Neural progenitor cell (in vitro differentiated cells): ENCODE measurements around the gene CCR2. TPM values are rescaled to one million over a fixed set of nuclear protein-coding genes. Genes with fewer than 3 reads are reported as not detected.
"Not testable (repeated sequence)": the region's sequence is repeated elsewhere in the genome, so short reads cannot be mapped to it uniquely, and the experiment has no call there.

Experiments used
- DNase-seq: peaks from one replicate; pipeline ENCODE4 v3.0.0-alpha.2; 2016; ENCODE audit warnings: low spot score
- H2AFZ ChIP-seq: fragments of 200-600 bp; sonication (generic); replicated peaks from 2 replicates; pipeline ENCODE4 v1.6.1; 2016; ENCODE audit warnings: antibody characterized with exemption
- H3F3A ChIP-seq: fragments of 200-600 bp; sonication (generic); 2 replicates; pipeline ENCODE4 v1.6.1; 2016; ENCODE audit warnings: antibody characterized with exemption, low read depth
- H3K27ac ChIP-seq: fragments of 200-600 bp; sonication (generic); 2 replicates; pipeline ENCODE4 v1.5.1; 2016; ENCODE audit warnings: mild to moderate bottlenecking
- H3K27me3 ChIP-seq: fragments of 200-600 bp; sonication (generic); 2 replicates; pipeline ENCODE4 v1.6.1; 2016; ENCODE audit warnings: mild to moderate bottlenecking, moderate library complexity
- H3K36me3 ChIP-seq: fragments of 200-600 bp; sonication (generic); 2 replicates; pipeline ENCODE4 v1.5.1; 2016
- H3K4me1 ChIP-seq: fragments of 200-600 bp; sonication (generic); 2 replicates; pipeline ENCODE4 v1.6.1; 2016; ENCODE audit warnings: mixed run types
- H3K4me2 ChIP-seq: fragments of 200-600 bp; sonication (generic); 2 replicates; pipeline ENCODE4 v1.6.1; 2016
- H3K4me3 ChIP-seq: fragments of 200-600 bp; sonication (generic); 2 replicates; pipeline ENCODE4 v1.5.1; 2016
- H3K79me2 ChIP-seq: fragments of 200-600 bp; sonication (generic); 2 replicates; pipeline ENCODE4 v1.6.1; 2016; ENCODE audit warnings: low read depth
- H3K9ac ChIP-seq: fragments of 200-600 bp; sonication (generic); 2 replicates; pipeline ENCODE4 v1.6.1; 2016
- H3K9me3 ChIP-seq: fragments of 200-600 bp; sonication (generic); 2 replicates; pipeline ENCODE4 v1.5.1; 2016; ENCODE audit warnings: low read depth
- H4K20me1 ChIP-seq: fragments of 200-600 bp; sonication (generic); 2 replicates; pipeline ENCODE4 v1.6.1; 2016; ENCODE audit warnings: low read depth
- H3K27ac Mint-ChIP-seq: 3 replicates; pipeline ENCODE4 v1.8.0; 2021; ENCODE audit warnings: mixed read lengths
- H3K27me3 Mint-ChIP-seq: 2 replicates; pipeline ENCODE4 v1.8.0; 2022; ENCODE audit warnings: low read depth, mild to moderate bottlenecking, inconsistent platforms, moderate library complexity, mixed read lengths; ENCODE audit not compliant: insufficient read depth
- H3K36me3 Mint-ChIP-seq: 3 replicates; pipeline ENCODE4 v1.8.0; 2021; ENCODE audit warnings: mixed read lengths
- H3K4me1 Mint-ChIP-seq: 3 replicates; pipeline ENCODE4 v1.8.0; 2021; ENCODE audit warnings: mixed read lengths
- H3K4me3 Mint-ChIP-seq: 3 replicates; pipeline ENCODE4 v1.8.0; 2021; ENCODE audit warnings: mild to moderate bottlenecking, moderate library complexity, mixed read lengths
- H3K9me3 Mint-ChIP-seq: 3 replicates; pipeline ENCODE4 v1.8.0; 2020; ENCODE audit warnings: mixed read lengths
- EZH2 ChIP-seq: fragments of 200-600 bp; sonication (generic); IDR thresholded peaks from 2 replicates; pipeline ENCODE4 v1.6.1; 2017; ENCODE audit warnings: antibody characterized with exemption, mild to moderate bottlenecking, moderate library complexity
- EZH2phosphoT487 ChIP-seq: fragments of 200-600 bp; sonication (generic); IDR thresholded peaks from 2 replicates; pipeline ENCODE4 v1.6.1; 2017; ENCODE audit warnings: antibody characterized with exemption
- total RNA-seq: library from RNA; depleted of rRNA; stranded (reverse); fragments of >200 nt; gene quantifications from 2 replicates; pipeline ENCODE4 v1.2.3, GENCODE V29; 2015; ENCODE audit warnings: low replicate concordance
- TF ChIP-seq, protein P1 (sequence below): fragments of 200-600 bp; sonication (generic); IDR thresholded peaks from 2 replicates; pipeline ENCODE4 v1.5.1; 2017; ENCODE audit warnings: antibody characterized with exemption, mild to moderate bottlenecking

Gene CCR2
- total RNA-seq, 1 donor from 2014 or later = not detected

DNA sequence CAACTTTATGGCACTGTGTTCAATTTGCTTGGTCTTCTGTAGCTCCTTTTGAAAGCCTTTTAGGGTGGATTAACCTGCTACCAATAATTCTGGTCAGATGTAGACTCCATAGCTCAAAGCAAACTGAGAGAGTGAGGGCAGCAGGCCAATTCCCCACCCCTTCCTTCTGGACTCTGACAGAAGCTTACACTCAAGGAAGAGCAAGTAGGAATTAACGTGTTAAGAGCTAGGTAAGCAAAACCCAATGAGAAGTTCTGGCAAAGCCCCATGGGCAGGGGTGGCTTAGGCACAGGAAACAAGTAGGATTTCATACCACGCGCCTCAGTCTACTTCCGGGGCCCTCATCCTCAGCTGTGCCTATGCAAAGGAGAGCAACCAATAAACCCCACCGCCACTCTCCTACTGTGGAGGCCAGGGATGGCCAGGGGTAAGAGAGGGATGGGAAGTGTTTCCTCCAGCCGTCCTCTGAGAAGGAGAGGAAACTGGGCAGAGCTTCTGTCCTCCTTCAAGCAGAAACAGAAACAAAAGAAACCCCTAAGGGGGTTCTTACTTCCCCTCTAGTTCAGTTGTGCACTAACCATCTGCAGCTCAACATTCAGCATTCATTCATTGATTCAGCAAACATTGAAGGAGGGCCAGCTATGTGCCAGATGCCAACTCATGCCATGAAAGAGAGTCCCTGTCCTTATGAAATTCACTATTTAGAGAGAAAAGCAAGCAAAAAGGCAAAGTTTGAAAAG is 29.5 kb downstream of the CCR2 start:
- H3K27ac ChIP-seq = no peak overlapping the region
- H3K4me3 Mint-ChIP-seq = no peak overlapping the region
- H3K27me3 Mint-ChIP-seq = peaks cover 4% of the 10 kb centered on the region
- no peaks in the 10 kb centered on the region for H3K4me1 Mint-ChIP-seq
- no peak overlapping the region for H3K4me3 ChIP-seq
- DNase-seq = no peak
- no peaks in the 10 kb centered on the region for H3K9me3 ChIP-seq
- H3K4me2 ChIP-seq = no peak overlapping the region
- no peaks in the 10 kb centered on the region for H3K36me3 Mint-ChIP-seq
- H3K9me3 Mint-ChIP-seq = no peaks in the 10 kb centered on the region
- H3K9ac ChIP-seq = no peak overlapping the region
- TF ChIP-seq EZH2 (no peak), EZH2phosphoT487 (no peak)
- TF ChIP-seq, protein P1, sequence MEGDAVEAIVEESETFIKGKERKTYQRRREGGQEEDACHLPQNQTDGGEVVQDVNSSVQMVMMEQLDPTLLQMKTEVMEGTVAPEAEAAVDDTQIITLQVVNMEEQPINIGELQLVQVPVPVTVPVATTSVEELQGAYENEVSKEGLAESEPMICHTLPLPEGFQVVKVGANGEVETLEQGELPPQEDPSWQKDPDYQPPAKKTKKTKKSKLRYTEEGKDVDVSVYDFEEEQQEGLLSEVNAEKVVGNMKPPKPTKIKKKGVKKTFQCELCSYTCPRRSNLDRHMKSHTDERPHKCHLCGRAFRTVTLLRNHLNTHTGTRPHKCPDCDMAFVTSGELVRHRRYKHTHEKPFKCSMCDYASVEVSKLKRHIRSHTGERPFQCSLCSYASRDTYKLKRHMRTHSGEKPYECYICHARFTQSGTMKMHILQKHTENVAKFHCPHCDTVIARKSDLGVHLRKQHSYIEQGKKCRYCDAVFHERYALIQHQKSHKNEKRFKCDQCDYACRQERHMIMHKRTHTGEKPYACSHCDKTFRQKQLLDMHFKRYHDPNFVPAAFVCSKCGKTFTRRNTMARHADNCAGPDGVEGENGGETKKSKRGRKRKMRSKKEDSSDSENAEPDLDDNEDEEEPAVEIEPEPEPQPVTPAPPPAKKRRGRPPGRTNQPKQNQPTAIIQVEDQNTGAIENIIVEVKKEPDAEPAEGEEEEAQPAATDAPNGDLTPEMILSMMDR = no peak
- H3F3A ChIP-seq = no peaks in the 10 kb centered on the region
- H3K27ac Mint-ChIP-seq = no peak overlapping the region
- H2AFZ ChIP-seq = no peak overlapping the region
- no peaks in the 10 kb centered on the region for H3K79me2 ChIP-seq
- H3K27me3 ChIP-seq = no peaks in the 10 kb centered on the region
- no peaks in the 10 kb centered on the region for H3K36me3 ChIP-seq
- H3K4me1 ChIP-seq = no peaks in the 10 kb centered on the region
- no peaks in the 10 kb centered on the region for H4K20me1 ChIP-seq

DNA sequence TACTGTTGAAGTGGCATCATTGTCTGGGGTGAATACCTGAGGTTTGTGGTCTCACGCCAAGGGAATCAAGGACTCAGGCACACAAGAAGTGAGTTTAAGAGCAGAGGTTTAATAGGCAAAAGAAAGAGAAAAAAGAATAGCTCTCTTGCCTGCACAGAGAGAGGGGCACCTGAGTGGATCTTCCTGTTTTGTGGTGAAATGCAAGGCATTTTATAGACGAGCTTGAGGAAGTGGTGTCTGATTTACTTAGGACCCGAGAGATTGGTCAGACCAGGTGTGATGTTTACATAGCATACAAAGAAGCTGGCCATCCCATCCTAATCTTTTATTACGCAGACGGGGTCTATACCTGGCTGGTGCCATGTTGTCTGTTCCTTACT is 30.0 kb downstream of the CCR2 start:
- Mint-ChIP-seq H3K27ac (no peak overlapping the region), H3K9me3 (no peaks in the 10 kb centered on the region), H3K4me3 (no peak overlapping the region), H3K36me3 (no peaks in the 10 kb centered on the region), H3K4me1 (no peaks in the 10 kb centered on the region), H3K27me3 (peaks cover 4% of the 10 kb centered on the region)
- no peaks in the 10 kb centered on the region for H3K79me2 ChIP-seq
- H3K27ac ChIP-seq = no peak overlapping the region
- H3K4me3 ChIP-seq = no peak overlapping the region
- no peak overlapping the region for H3K9ac ChIP-seq
- H2AFZ ChIP-seq = no peak overlapping the region
- H3K36me3 ChIP-seq = no peaks in the 10 kb centered on the region
- H3K9me3 ChIP-seq = no peaks in the 10 kb centered on the region
- H3K4me1 ChIP-seq = no peaks in the 10 kb centered on the region
- H3K27me3 ChIP-seq = no peaks in the 10 kb centered on the region
- no peaks in the 10 kb centered on the region for H3F3A ChIP-seq
- H4K20me1 ChIP-seq = no peaks in the 10 kb centered on the region
- TF ChIP-seq EZH2phosphoT487 = no peak
- no peak for TF ChIP-seq EZH2
- TF ChIP-seq, protein P1 = no peak
- DNase-seq = no peak
- no peak overlapping the region for H3K4me2 ChIP-seq

GRCh38 chr3:46386205-46386604 is 32.3 kb downstream of the CCR2 start:
- no peaks in the 10 kb centered on the region for H3K4me1 ChIP-seq
- H3K9me3 ChIP-seq = no peaks in the 10 kb centered on the region
- TF ChIP-seq, protein P1 = no peak
- TF ChIP-seq EZH2phosphoT487 = no peak
- TF ChIP-seq EZH2 = no peak
- H3K27me3 Mint-ChIP-seq = peaks cover 4% of the 10 kb centered on the region
- H3K9me3 Mint-ChIP-seq = no peaks in the 10 kb centered on the region
- H4K20me1 ChIP-seq = no peaks in the 10 kb centered on the region
- no peak overlapping the region for H3K9ac ChIP-seq
- no peak overlapping the region for H2AFZ ChIP-seq
- no peaks in the 10 kb centered on the region for H3K79me2 ChIP-seq
- H3K4me2 ChIP-seq = no peak overlapping the region
- no peak overlapping the region for H3K27ac ChIP-seq
- H3K27me3 ChIP-seq = no peaks in the 10 kb centered on the region
- no peaks in the 10 kb centered on the region for H3K36me3 ChIP-seq
- no peak overlapping the region for H3K4me3 ChIP-seq
- DNase-seq = no peak
- no peak overlapping the region for H3K4me3 Mint-ChIP-seq
- no peaks in the 10 kb centered on the region for H3K36me3 Mint-ChIP-seq
- no peaks in the 10 kb centered on the region for H3K4me1 Mint-ChIP-seq
- H3K27ac Mint-ChIP-seq = no peak overlapping the region
- H3F3A ChIP-seq = no peaks in the 10 kb centered on the region

DNA sequence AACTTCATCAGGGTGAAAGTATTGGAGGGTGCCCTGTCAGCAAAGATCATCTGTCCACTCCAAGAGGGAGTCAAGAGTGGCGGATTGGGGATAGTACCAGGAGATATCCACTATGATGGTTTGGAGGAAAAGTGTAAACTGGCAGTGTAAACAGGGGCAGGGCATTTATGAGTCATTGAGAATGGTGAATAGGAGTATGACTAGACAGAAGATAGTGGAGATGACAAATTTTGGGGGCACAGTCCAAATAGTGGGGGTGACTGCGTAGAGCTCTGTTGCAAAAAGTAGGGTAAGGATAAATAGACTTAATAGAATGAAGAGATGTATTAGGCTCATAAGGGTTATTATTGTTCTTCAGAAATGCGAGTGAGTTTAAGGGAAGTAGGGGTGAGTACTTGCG is 34.9 kb downstream of the CCR2 start:
- H3K27me3 Mint-ChIP-seq, H3K27me3 ChIP-seq, H3K4me1 ChIP-seq, H3K4me3 ChIP-seq, DNase-seq, H3K9me3 ChIP-seq, H3K27ac ChIP-seq, H3K4me1 Mint-ChIP-seq, H3K9ac ChIP-seq, H3K36me3 Mint-ChIP-seq, H3F3A ChIP-seq, H2AFZ ChIP-seq, H3K4me2 ChIP-seq, H3K9me3 Mint-ChIP-seq, H3K79me2 ChIP-seq, H3K27ac Mint-ChIP-seq, H4K20me1 ChIP-seq, H3K4me3 Mint-ChIP-seq, H3K36me3 ChIP-seq: not testable (repeated sequence)
